ENCODE measurements around the gene B4GALT4.
"Not testable (repeated sequence)": the region's sequence is repeated elsewhere in the genome, so short reads cannot be mapped to it uniquely, and the experiment has no call there.

The B4GALT4 gene

GRCh38 chr3:119194237-119195150 is 46.2 kb downstream of the B4GALT4 start:
- DNase-seq, result no peak

GRCh38 chr3:119191800-119192199 is 48.9 kb downstream of the B4GALT4 start:
- DNase-seq, result no peak

- DNase-seq, result no peak
These were observed 53.4 kb downstream of the B4GALT4 start for GRCh38 chr3:119187266-119187665.

- no peak for DNase-seq
These were observed 55.7 kb downstream of the B4GALT4 start for GRCh38 chr3:119184796-119185570.

- DNase-seq, result no peak
These were observed 56.6 kb downstream of the B4GALT4 start for GRCh38 chr3:119184111-119184510.

GRCh38 chr3:119181765-119182164 is 58.9 kb downstream of the B4GALT4 start:
- no peak for DNase-seq

GRCh38 chr3:119177321-119177720 is 63.4 kb downstream of the B4GALT4 start:
- no peak for DNase-seq

GRCh38 chr3:119176778-119177177 is 63.9 kb downstream of the B4GALT4 start:
- DNase-seq, result no peak

GRCh38 chr3:119175872-119176756 is 64.6 kb downstream of the B4GALT4 start:
- no peak for DNase-seq

- no peak for DNase-seq
These were observed 67.4 kb downstream of the B4GALT4 start, which contains the start of gene UPK1B for GRCh38 chr3:119173325-119173724. TSS of gene UPK1B (plus strand) at chr3:119173598. CDS start at chr3:119186742, 13,144 bp downstream.

- DNase-seq, result no peak
These were observed 69.9 kb downstream of the B4GALT4 start for GRCh38 chr3:119170821-119171220.

GRCh38 chr3:119164745-119165144 is 75.9 kb downstream of the B4GALT4 start:
- not testable (repeated sequence) for DNase-seq

Data from activated CD8-positive, alpha-beta memory T cell treated with anti-CD3 and anti-CD28 coated beads, Interleukin-2, amount 50 U/mL, for 48 hours (primary cell).